ENCODE measurements around the gene INPP5D.

INPP5D gene

DNA sequence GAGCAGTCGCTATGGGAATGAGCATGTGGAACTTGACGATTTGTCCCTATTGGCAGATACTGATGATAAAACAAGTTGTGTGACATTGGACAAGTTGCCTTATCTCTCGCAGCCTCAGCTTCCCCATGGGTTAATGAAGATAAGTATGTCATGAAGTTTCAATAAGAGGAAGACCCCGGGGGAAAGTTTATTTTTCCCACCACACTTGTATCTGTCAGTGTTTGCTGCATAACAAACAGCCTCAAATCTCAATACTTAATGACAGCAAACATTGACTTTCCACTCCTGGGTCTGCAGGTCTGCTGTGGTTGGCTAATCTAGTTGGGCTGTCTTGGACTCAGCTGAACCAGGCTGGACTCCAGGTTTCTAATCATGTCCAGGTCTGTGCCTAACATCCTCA lies 45.8 kb downstream of the INPP5D start:
- H3K36me3 ChIP-seq (ENCODE audit: insufficient read depth, low read length): no peaks in the 10 kb centered on the region
- H3K4me1 ChIP-seq (ENCODE audit: control insufficient read depth, insufficient read depth, low read length): no peaks in the 10 kb centered on the region
- H3K9ac ChIP-seq (ENCODE audit: low read depth, low read length): no peak overlapping the region
- no peaks in the 10 kb centered on the region for H3K9me3 ChIP-seq (replicated peaks; ENCODE audit: low read length)
- no peak overlapping the region for H3K4me3 ChIP-seq (ENCODE audit: low read length)
- H3K27me3 ChIP-seq (ENCODE audit: control insufficient read depth, insufficient read depth, low read length): peaks cover 32% of the 10 kb centered on the region
- no peak overlapping the region for H3K4me2 ChIP-seq (ENCODE audit: low read length)

DNA sequence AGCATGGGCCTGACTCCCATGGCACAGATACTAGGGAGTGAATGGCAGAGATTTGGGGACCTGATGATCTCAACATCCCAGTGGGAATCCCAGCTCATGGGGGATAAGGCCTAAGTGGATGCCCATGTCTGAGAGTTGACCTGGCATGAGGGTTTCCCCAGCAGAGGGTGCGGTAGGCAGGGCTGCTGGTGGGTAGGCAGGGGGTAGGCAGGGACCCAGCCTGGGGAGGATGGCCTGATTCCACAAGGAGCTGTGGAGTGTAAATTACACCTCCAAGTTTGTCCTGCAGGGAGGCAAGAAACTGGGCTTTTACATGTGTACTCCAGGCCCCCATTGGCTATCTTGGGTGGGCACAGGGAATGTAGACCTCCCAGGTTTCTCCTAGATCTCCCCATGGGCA lies 46.9 kb downstream of the INPP5D start:
- Histone ChIP-seq H3K27me3 (ENCODE audit: control insufficient read depth, insufficient read depth, low read length) (peaks cover 34% of the 10 kb centered on the region), H3K9me3 (replicated peaks; ENCODE audit: low read length) (no peaks in the 10 kb centered on the region), H3K4me2 (ENCODE audit: low read length) (no peak overlapping the region), H3K4me1 (ENCODE audit: control insufficient read depth, insufficient read depth, low read length) (no peaks in the 10 kb centered on the region), H3K9ac (ENCODE audit: low read depth, low read length) (no peak overlapping the region), H3K4me3 (ENCODE audit: low read length) (no peak overlapping the region), H3K36me3 (ENCODE audit: insufficient read depth, low read length) (no peaks in the 10 kb centered on the region)

DNA sequence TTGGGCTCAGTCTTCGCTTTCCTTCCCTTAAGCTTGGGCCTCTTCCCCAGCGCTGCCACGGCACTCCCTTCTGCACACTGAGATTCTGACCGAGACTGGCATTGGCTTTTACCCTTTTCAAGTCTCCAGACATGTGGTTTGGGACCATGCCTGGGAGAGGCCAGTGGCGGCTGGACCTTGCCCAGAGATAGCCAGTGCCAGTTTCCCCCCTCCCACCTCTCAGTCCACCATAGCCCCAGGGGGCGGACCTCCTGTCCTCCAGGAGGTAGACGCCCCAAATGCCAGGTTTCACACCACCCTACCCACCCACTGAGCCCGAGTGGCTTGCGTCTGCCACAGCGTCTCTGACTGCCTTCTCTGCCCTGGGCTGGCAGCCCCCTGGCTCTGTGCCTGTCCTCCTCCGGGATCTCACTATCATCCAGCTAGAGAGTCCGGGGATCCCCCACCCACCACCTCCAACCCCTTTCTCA lies 47.7 kb downstream of the INPP5D start:
- no peak overlapping the region for H3K9ac ChIP-seq (ENCODE audit: low read depth, low read length)
- H3K4me3 ChIP-seq (ENCODE audit: low read length): no peak overlapping the region
- no peaks in the 10 kb centered on the region for H3K9me3 ChIP-seq (replicated peaks; ENCODE audit: low read length)
- H3K36me3 ChIP-seq (ENCODE audit: insufficient read depth, low read length): no peaks in the 10 kb centered on the region
- no peaks in the 10 kb centered on the region for H3K4me1 ChIP-seq (ENCODE audit: control insufficient read depth, insufficient read depth, low read length)
- H3K27me3 ChIP-seq (ENCODE audit: control insufficient read depth, insufficient read depth, low read length): peaks cover 34% of the 10 kb centered on the region
- no peak overlapping the region for H3K4me2 ChIP-seq (ENCODE audit: low read length)

DNA sequence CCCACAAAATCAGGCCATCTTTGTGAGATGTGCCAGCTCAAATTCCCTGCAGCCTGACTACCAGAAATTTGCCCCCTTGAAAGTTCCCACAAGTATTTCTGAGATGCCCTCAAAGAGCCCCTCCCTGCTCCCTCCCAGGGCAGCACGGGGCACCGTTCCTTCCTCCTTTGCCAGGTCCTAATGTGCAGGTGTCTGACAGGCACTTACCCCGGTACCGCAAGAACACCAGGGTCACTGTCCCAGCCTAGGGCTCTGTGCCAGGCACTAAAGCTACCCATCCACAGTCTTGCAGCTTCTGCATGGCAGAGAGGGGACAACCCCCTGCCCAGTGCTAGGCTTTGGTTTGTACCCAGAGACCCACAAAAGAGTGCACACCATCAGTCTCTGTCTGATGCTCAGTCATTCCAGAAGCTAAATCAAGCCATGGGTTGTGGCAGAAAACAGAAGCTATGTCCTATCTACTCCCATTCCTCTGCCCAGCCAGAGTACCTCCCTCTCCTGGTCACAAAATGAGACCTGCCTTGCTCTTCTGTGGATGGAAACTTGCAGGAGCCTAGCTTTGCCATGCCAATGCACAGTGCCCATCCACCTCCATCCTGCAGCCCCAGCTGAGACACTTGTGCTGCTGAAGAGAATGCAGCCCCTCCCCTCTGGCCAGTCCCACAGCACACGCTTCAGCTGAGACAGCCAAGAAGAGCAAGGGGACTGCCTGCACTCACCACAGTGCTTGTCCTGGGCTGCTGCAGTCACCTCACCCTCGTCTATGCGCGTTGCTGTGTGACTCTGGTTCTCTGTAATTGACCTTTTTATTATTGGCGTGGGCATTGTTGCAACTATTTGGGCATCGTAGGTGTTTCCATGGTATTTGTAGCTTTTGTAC lies 48.7 kb downstream of the INPP5D start:
- Histone ChIP-seq H3K4me1 (ENCODE audit: control insufficient read depth, insufficient read depth, low read length) (no peaks in the 10 kb centered on the region), H3K4me2 (ENCODE audit: low read length) (no peak overlapping the region), H3K36me3 (ENCODE audit: insufficient read depth, low read length) (no peaks in the 10 kb centered on the region), H3K4me3 (ENCODE audit: low read length) (no peak overlapping the region), H3K27me3 (ENCODE audit: control insufficient read depth, insufficient read depth, low read length) (peaks cover 31% of the 10 kb centered on the region), H3K9ac (ENCODE audit: low read depth, low read length) (no peak overlapping the region), H3K9me3 (replicated peaks; ENCODE audit: low read length) (no peaks in the 10 kb centered on the region)

DNA sequence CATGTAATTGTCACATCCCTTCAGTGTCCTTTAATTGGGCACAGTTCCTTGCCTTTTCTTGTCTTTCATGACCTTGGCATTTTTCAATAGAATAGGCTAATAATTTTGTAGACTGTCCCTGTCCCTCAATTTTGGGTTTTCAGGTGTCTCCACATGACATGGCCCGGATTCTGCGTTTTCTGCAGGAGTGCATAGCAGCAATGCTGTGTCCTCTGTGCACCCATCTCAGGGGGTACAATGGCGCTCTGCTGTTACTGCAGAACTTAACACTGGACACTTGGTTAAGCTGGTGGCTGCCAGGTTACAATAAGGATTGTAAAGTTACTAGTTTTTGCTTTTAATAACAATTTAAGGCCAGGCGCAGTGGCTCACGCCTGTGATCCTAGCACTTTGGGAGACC lies 51.3 kb downstream of the INPP5D start:
- Histone ChIP-seq H3K4me3 (ENCODE audit: low read length) (no peak overlapping the region), H3K9me3 (replicated peaks; ENCODE audit: low read length) (no peaks in the 10 kb centered on the region), H3K27me3 (ENCODE audit: control insufficient read depth, insufficient read depth, low read length) (peaks cover 37% of the 10 kb centered on the region), H3K9ac (ENCODE audit: low read depth, low read length) (no peak overlapping the region), H3K4me1 (ENCODE audit: control insufficient read depth, insufficient read depth, low read length) (no peaks in the 10 kb centered on the region), H3K4me2 (ENCODE audit: low read length) (no peak overlapping the region), H3K36me3 (ENCODE audit: insufficient read depth, low read length) (no peaks in the 10 kb centered on the region)

DNA sequence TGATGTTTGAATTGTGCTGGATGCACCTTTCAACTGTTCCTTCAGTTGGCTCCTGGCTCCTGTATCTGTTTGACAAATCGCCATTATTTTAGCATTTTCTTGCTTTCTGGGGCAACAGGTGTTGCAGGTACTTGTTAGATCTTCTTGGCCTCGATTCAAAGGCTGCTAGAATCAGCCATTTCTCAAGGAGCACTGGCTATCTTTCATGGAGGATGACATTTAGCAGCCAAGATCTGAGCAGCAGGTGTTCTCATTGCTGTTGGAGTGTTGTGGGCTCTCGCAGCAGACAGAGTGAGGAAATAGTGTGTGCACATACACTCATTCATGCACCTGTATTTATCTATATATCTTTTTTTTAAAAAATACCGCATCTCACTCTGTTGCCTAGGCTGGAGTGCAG lies 52.2 kb downstream of the INPP5D start:
- Histone ChIP-seq H3K9ac (ENCODE audit: low read depth, low read length) (no peak overlapping the region), H3K4me1 (ENCODE audit: control insufficient read depth, insufficient read depth, low read length) (no peaks in the 10 kb centered on the region), H3K27me3 (ENCODE audit: control insufficient read depth, insufficient read depth, low read length) (peaks cover 29% of the 10 kb centered on the region), H3K4me3 (ENCODE audit: low read length) (no peak overlapping the region), H3K9me3 (replicated peaks; ENCODE audit: low read length) (no peaks in the 10 kb centered on the region), H3K36me3 (ENCODE audit: insufficient read depth, low read length) (no peaks in the 10 kb centered on the region), H3K4me2 (ENCODE audit: low read length) (no peak overlapping the region)

DNA sequence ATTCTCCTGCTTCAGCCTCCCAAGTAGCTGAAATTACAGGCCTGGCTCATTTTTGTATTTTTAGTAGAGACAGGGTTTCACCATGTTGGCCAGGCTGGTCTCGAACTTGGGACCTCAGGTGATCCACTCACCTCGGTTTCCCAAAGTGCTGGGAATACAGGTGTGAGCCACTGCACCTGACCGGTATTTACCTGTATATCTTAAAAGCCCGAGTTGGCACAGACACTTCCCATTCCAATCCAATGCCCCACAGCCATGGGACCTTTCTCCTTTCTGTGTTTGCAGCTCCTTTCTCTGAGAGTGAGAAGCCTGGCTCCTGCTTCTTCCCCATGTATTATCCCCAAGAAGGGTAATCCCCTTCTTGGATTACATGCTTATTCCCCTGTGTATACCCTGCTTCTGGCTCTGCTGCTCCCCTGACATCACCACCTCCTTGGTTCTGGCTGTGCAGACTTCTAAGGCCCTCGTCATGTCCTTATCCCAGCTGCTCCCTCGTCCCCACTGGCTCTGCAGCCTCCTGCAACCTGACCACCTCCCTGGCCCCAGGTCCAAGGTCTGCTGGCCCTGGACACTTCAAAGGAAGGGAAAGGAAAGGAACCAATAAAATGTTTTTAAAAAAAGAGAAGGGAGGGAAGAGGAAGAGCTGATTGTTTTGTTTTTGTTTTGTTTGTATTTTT lies 52.8 kb downstream of the INPP5D start:
- no peaks in the 10 kb centered on the region for H3K9me3 ChIP-seq (replicated peaks; ENCODE audit: low read length)
- peaks cover 26% of the 10 kb centered on the region for H3K27me3 ChIP-seq (ENCODE audit: control insufficient read depth, insufficient read depth, low read length)
- H3K36me3 ChIP-seq (ENCODE audit: insufficient read depth, low read length): no peaks in the 10 kb centered on the region
- no peak overlapping the region for H3K4me2 ChIP-seq (ENCODE audit: low read length)
- no peak overlapping the region for H3K4me3 ChIP-seq (ENCODE audit: low read length)
- H3K4me1 ChIP-seq (ENCODE audit: control insufficient read depth, insufficient read depth, low read length): no peaks in the 10 kb centered on the region
- H3K9ac ChIP-seq (ENCODE audit: low read depth, low read length): no peak overlapping the region

DNA sequence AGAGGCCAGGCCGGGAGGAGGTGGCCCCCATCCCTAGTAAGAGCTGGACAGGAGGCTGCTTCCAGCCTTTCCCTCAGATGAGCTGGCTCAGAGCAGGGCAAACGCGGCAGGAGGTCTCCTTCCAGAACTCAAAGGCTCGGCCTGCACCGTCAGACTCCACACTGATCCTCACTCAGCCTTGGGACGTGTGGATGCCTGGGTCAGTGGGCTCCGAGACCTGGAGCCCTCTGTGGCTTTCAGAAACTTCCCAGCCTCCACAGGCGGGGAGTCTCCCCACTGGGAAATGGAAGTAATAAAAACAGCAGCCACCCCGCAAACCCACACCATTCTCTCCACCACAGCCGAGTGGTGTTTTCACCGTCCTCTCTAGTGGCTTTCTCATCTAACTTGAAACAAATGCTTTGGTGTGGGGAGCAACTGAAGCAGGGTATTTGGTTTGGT lies 54.3 kb downstream of the INPP5D start:
- H3K9ac ChIP-seq (ENCODE audit: low read depth, low read length): no peak overlapping the region
- no peak overlapping the region for H3K4me3 ChIP-seq (ENCODE audit: low read length)
- H3K9me3 ChIP-seq (replicated peaks; ENCODE audit: low read length): no peaks in the 10 kb centered on the region
- peaks cover 27% of the 10 kb centered on the region for H3K27me3 ChIP-seq (ENCODE audit: control insufficient read depth, insufficient read depth, low read length)
- H3K36me3 ChIP-seq (ENCODE audit: insufficient read depth, low read length): no peaks in the 10 kb centered on the region
- no peaks in the 10 kb centered on the region for H3K4me1 ChIP-seq (ENCODE audit: control insufficient read depth, insufficient read depth, low read length)
- H3K4me2 ChIP-seq (ENCODE audit: low read length): no peak overlapping the region

DNA sequence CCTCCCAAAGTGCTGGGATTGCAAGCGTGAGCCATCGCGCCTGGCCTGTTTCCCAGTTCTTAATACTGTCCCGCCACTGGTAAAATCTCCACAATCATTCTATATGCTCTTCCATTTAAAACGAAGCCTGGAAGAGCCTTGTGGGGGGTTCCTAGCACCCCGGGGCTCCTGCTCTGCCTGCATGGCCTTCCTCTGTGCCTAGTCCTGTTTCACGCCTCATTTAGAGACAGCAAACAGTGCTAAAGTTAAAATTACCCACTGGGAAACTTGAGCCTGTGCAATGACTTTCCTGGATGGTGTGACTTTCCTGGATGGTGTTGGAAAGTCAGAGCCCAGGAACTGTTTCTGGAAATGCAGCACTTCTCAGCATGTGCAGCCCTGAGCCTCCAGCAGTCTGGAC lies 55.0 kb downstream of the INPP5D start:
- H3K36me3 ChIP-seq (ENCODE audit: insufficient read depth, low read length): no peaks in the 10 kb centered on the region
- no peak overlapping the region for H3K9ac ChIP-seq (ENCODE audit: low read depth, low read length)
- H3K9me3 ChIP-seq (replicated peaks; ENCODE audit: low read length): no peaks in the 10 kb centered on the region
- H3K4me2 ChIP-seq (ENCODE audit: low read length): no peak overlapping the region
- H3K27me3 ChIP-seq (ENCODE audit: control insufficient read depth, insufficient read depth, low read length): peaks cover 31% of the 10 kb centered on the region
- no peaks in the 10 kb centered on the region for H3K4me1 ChIP-seq (ENCODE audit: control insufficient read depth, insufficient read depth, low read length)
- no peak overlapping the region for H3K4me3 ChIP-seq (ENCODE audit: low read length)

DNA sequence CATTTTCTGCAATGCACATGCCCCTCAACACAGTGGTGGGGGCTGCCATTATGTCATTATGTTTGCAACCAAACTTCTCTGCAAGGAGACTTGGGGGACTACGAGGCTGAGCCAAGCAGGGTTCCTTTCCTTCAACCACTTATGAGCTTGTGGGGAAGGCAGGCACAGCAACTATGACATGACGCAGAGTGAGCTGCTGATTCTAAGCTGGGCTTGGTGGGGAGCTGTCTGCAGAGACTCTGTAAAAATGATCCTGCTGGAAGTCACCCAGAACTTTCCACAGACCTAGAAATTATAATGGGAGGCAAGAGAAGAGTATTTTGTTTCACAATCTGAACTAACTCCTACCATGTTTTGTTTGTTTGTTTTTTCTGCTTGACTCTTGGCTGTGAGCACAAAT lies 55.6 kb downstream of the INPP5D start:
- Histone ChIP-seq H3K4me3 (ENCODE audit: low read length) (no peak overlapping the region), H3K27me3 (ENCODE audit: control insufficient read depth, insufficient read depth, low read length) (peaks cover 31% of the 10 kb centered on the region), H3K4me1 (ENCODE audit: control insufficient read depth, insufficient read depth, low read length) (no peaks in the 10 kb centered on the region), H3K36me3 (ENCODE audit: insufficient read depth, low read length) (no peaks in the 10 kb centered on the region), H3K4me2 (ENCODE audit: low read length) (no peak overlapping the region), H3K9me3 (replicated peaks; ENCODE audit: low read length) (no peaks in the 10 kb centered on the region), H3K9ac (ENCODE audit: low read depth, low read length) (no peak overlapping the region)

DNA sequence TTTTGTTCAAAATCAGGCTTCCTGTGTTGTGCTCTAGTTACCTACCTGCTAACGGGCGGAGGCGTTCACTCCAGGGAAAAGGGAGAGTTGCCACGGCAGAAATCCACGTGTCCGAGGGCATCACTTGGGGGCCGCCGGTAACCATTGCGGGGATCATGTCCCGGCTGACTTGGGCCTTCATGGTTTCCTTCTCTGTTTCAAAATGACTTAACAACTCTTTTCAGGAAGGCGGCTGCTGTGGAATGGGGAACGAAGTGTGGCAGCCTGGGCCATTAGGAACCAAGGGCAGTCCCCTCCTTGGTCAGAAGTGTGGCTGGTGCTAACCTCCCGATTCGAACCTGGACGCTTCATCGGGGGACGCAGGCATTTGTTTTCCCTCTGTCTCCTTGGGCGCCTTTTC lies 56.8 kb downstream of the INPP5D start:
- Histone ChIP-seq H3K27me3 (ENCODE audit: control insufficient read depth, insufficient read depth, low read length) (peaks cover 29% of the 10 kb centered on the region), H3K36me3 (ENCODE audit: insufficient read depth, low read length) (no peaks in the 10 kb centered on the region), H3K9ac (ENCODE audit: low read depth, low read length) (no peak overlapping the region), H3K9me3 (replicated peaks; ENCODE audit: low read length) (no peaks in the 10 kb centered on the region), H3K4me2 (ENCODE audit: low read length) (no peak overlapping the region), H3K4me3 (ENCODE audit: low read length) (no peak overlapping the region), H3K4me1 (ENCODE audit: control insufficient read depth, insufficient read depth, low read length) (no peaks in the 10 kb centered on the region)
